H1 (cell line): ENCODE results near the gene NRN1L. TPM values are rescaled to one million over a fixed set of nuclear protein-coding genes. Genes with fewer than 3 reads are reported as not detected.

Source experiments
- CTCF ChIA-PET: fragments of 300-600 bp; sonication (Branson Sonifier 250); formaldehyde crosslinking; loops from one replicate; lab custom pipeline; 2021; ENCODE audit not compliant: partially characterized antibody; lab: Charles Lee
- POLR2A ChIA-PET: fragments of 300-600 bp; sonication (Branson Sonifier 250); formaldehyde crosslinking; loops from one replicate; lab custom pipeline; 2021; ENCODE audit warnings: inconsistent platforms; ENCODE audit not compliant: partially characterized antibody; lab: Charles Lee
- DNase-seq, 2 experiments: peaks; one replicate each; pipeline versions ENCODE4 v3.0.0 to v3.0.0-alpha.2; 2010 to 2022; ENCODE audit warnings: low spot score in 2 of 2, low read depth in 1 of 2, mixed read lengths in 1 of 2
- FAIRE-seq: peaks from 2 replicates; lab custom pipeline; 2011; peaks lifted over from hg19 to GRCh38; lab: Jason Lieb, UNC
- H2AFZ ChIP-seq: 2 replicates; pipeline ENCODE4 v1.8.1; 2012; ENCODE audit warnings: low read length, inconsistent platforms
- H2AK5ac ChIP-seq: 2 replicates; pipeline ENCODE4 v1.6.1; 2013; ENCODE audit warnings: low read depth, low read length
- H2BK120ac ChIP-seq: replicated peaks from 2 replicates; pipeline ENCODE3; 2013; ENCODE audit warnings: low read depth, low read length, inconsistent platforms
- H2BK12ac ChIP-seq: 2 replicates; pipeline ENCODE4 v1.6.1; 2013; ENCODE audit warnings: low read depth, low read length
- H2BK15ac ChIP-seq: 2 replicates; pipeline ENCODE4 v1.6.1; 2013; ENCODE audit warnings: low read length
- H2BK20ac ChIP-seq: 2 replicates; pipeline ENCODE4 v1.6.1; 2013; ENCODE audit warnings: low read length
- H2BK5ac ChIP-seq: 2 replicates; pipeline ENCODE4 v1.6.1; 2013; ENCODE audit warnings: low read depth, low read length
- H3K14ac ChIP-seq: 2 replicates; pipeline ENCODE4 v1.6.1; 2013; ENCODE audit warnings: inconsistent platforms; ENCODE audit not compliant: insufficient read length
- H3K18ac ChIP-seq: 2 replicates; pipeline ENCODE4 v1.6.1; 2013; ENCODE audit warnings: low read length; ENCODE audit errors: extremely low read depth
- H3K23ac ChIP-seq: 2 replicates; pipeline ENCODE4 v1.6.1; 2013; ENCODE audit warnings: inconsistent platforms; ENCODE audit not compliant: insufficient read length
- H3K23me2 ChIP-seq: 2 replicates; pipeline ENCODE4 v1.6.1; 2013; ENCODE audit warnings: low read depth, low read length
- H3K27ac ChIP-seq: 2 replicates; pipeline ENCODE4 v1.6.1; 2011; ENCODE audit warnings: low read depth, low read length, inconsistent platforms
- H3K27me3 ChIP-seq, 4 experiments: replicated peaks in 1 of 4; 1 replicate in 1 of 4; 2 replicates in 3 of 4; pipeline versions ENCODE4 v1.6.1 to v1.8.1; 2011 to 2013; ENCODE audit warnings: low read length in 3 of 4, mild to moderate bottlenecking in 3 of 4, inconsistent platforms in 2 of 4, mixed read lengths in 2 of 4, moderate library complexity in 1 of 4; ENCODE audit not compliant: control insufficient read depth in 3 of 4, insufficient read depth in 3 of 4; ENCODE audit errors: extremely low read depth in 1 of 4
- H3K36me3 ChIP-seq, 4 experiments: 2 replicates each; pipeline versions ENCODE4 v1.6.1 to v1.8.1; 2011 to 2013; ENCODE audit warnings: mild to moderate bottlenecking in 4 of 4, low read length in 3 of 4, moderate library complexity in 2 of 4, control low read depth in 1 of 4, inconsistent platforms in 1 of 4; ENCODE audit not compliant: insufficient read depth in 4 of 4, control insufficient read depth in 2 of 4
- H3K4ac ChIP-seq: replicated peaks from 2 replicates; pipeline ENCODE3; 2013; ENCODE audit warnings: low read length, low read depth, mixed read lengths, inconsistent platforms; ENCODE audit not compliant: insufficient read length
- H3K4me1 ChIP-seq, 4 experiments: replicated peaks in 1 of 4; 1 replicate in 1 of 4; 2 replicates in 3 of 4; pipeline versions ENCODE4 v1.6.1 to v1.8.1; 2011 to 2013; ENCODE audit warnings: low read length in 3 of 4, inconsistent platforms in 2 of 4, mixed read lengths in 1 of 4; ENCODE audit not compliant: insufficient read depth in 4 of 4, control insufficient read depth in 3 of 4
- H3K4me2 ChIP-seq, 2 experiments: 2 replicates each; pipeline versions ENCODE4 v1.6.1 to v1.8.1; 2011 to 2013; ENCODE audit warnings: low read depth in 2 of 2, low read length in 2 of 2, control low read depth in 1 of 2, inconsistent platforms in 1 of 2, mild to moderate bottlenecking in 1 of 2; ENCODE audit not compliant: insufficient read depth in 1 of 2
- H3K4me3 ChIP-seq, 4 experiments: fragments of 200-600, 300-600 bp in 1 of 4; sonication (generic), shearing (Covaris generic), sonication (Bioruptor Twin) in 1 of 4; 2 replicates each; pipeline versions ENCODE4 v1.5.1 to v1.8.1; 2011 to 2016; ENCODE audit warnings: low read length in 4 of 4, low read depth in 3 of 4, control low read depth in 2 of 4, inconsistent platforms in 2 of 4, mild to moderate bottlenecking in 2 of 4, mixed read lengths in 1 of 4, moderate library complexity in 1 of 4; ENCODE audit not compliant: insufficient read depth in 2 of 4; ENCODE audit errors: extremely low read depth in 1 of 4
- H3K56ac ChIP-seq: replicated peaks from 2 replicates; pipeline ENCODE3; 2013; ENCODE audit warnings: low read depth, mild to moderate bottlenecking, mixed read lengths, low read length, inconsistent platforms; ENCODE audit not compliant: insufficient read length
- H3K79me1 ChIP-seq: 2 replicates; pipeline ENCODE4 v1.6.1; 2013; ENCODE audit warnings: low read depth, low read length, control low read depth
- H3K79me2 ChIP-seq, 2 experiments: 2 replicates each; pipeline versions ENCODE4 v1.6.1 to v1.8.1; 2012 to 2013; ENCODE audit warnings: low read length in 2 of 2, mild to moderate bottlenecking in 2 of 2, inconsistent platforms in 1 of 2; ENCODE audit not compliant: insufficient read depth in 2 of 2, control insufficient read depth in 1 of 2
- H3K9ac ChIP-seq, 4 experiments: replicated peaks in 1 of 4; 1 replicate in 1 of 4; 2 replicates in 3 of 4; pipeline versions ENCODE4 v1.6.1 to v1.8.1; 2011 to 2013; ENCODE audit warnings: low read depth in 3 of 4, low read length in 3 of 4, control low read depth in 2 of 4, mild to moderate bottlenecking in 2 of 4, moderate library complexity in 2 of 4, inconsistent platforms in 1 of 4; ENCODE audit errors: extremely low read depth in 1 of 4
- H3K9me3 ChIP-seq, 2 experiments: 2 replicates each; pipeline versions ENCODE4 v1.6.1 to v1.8.1; 2012 to 2013; ENCODE audit warnings: mild to moderate bottlenecking in 2 of 2, moderate library complexity in 2 of 2, control low read depth in 1 of 2, inconsistent platforms in 1 of 2, low read depth in 1 of 2, low read length in 1 of 2, mixed read lengths in 1 of 2; ENCODE audit not compliant: insufficient read depth in 2 of 2
- H4K20me1 ChIP-seq, 2 experiments: replicated peaks in 1 of 2; 2 replicates each; pipeline versions ENCODE3 to v1.8.1; 2011 to 2013; ENCODE audit warnings: inconsistent platforms in 2 of 2, low read length in 2 of 2, mild to moderate bottlenecking in 1 of 2; ENCODE audit not compliant: insufficient read depth in 2 of 2, control insufficient read depth in 1 of 2
- H4K5ac ChIP-seq: 2 replicates; pipeline ENCODE4 v1.6.1; 2013; ENCODE audit warnings: low read length, low read depth, mixed read lengths, inconsistent platforms; ENCODE audit not compliant: insufficient read length
- H4K8ac ChIP-seq: 2 replicates; pipeline ENCODE4 v1.8.0; 2013; ENCODE audit warnings: mild to moderate bottlenecking, moderate library complexity, low read length, inconsistent platforms; ENCODE audit not compliant: insufficient read depth; ENCODE audit errors: extremely low read depth
- H4K91ac ChIP-seq: replicated peaks from 2 replicates; pipeline ENCODE3; 2013; ENCODE audit warnings: low read length, mixed read lengths, inconsistent platforms; ENCODE audit not compliant: insufficient read length
- EZH2 ChIP-seq: fragments of 200-600 bp; sonication (generic); IDR thresholded peaks from 2 replicates; pipeline ENCODE4 v1.7.1; 2012; ENCODE audit warnings: low read depth, mild to moderate bottlenecking, moderate library complexity, low read length, inconsistent platforms; ENCODE audit not compliant: severe bottlenecking
- POLR2AphosphoS5 ChIP-seq: IDR thresholded peaks from 2 replicates; pipeline ENCODE4 v1.6.1; 2011; ENCODE audit warnings: low read depth, low read length
- POU5F1 ChIP-seq: IDR thresholded peaks from 2 replicates; pipeline ENCODE4 v1.6.1; 2011; ENCODE audit warnings: low read depth, mild to moderate bottlenecking, low read length, moderate library complexity
- WGBS, 2 experiments: shearing (Covaris generic) in 1 of 2; methylation state at CpG; one replicate each; pipeline versions ENCODE4 v1.1.6 to v1.1.7; 2013 to 2015; ENCODE audit warnings: low lambda C conversion rate in 2 of 2, mixed read lengths in 2 of 2, inconsistent platforms in 1 of 2, low coverage in 1 of 2, missing lambda C conversion rate in 1 of 2; ENCODE audit not compliant: insufficient replicate concordance in 2 of 2, insufficient coverage in 1 of 2, insufficient read length in 1 of 2; ENCODE audit errors: extremely low coverage in 1 of 2, missing lambda C conversion rate in 1 of 2; 5-methylcytosine and 5-hydroxymethylcytosine counted together
- polyA plus RNA-seq, 7 experiments: library from polyadenylated mRNA; depleted of rRNA in 3 of 7; stranded (reverse) in 5 of 7; unstranded in 2 of 7; fragments of >200 nt in 5 of 7; fragments of 200-250 nt in 2 of 7; gene quantifications; 1 replicate in 5 of 7; 2 replicates in 1 of 7; 4 replicates in 1 of 7; pipeline versions ENCODE4 v1.2.1 to v1.2.3, GENCODE V29; 2011 to 2013; ENCODE audit warnings: missing spikeins in 2 of 7, mixed read lengths in 2 of 7
- total RNA-seq: library from RNA; stranded (reverse); fragmentation: NEBNext Ultra II Directional; extraction: Animal tissue kit (Norgen Biotek cat#: 25700); gene quantifications from 2 replicates; pipeline ENCODE4 v1.2.1, GENCODE V29; 2021

NRN1L gene
- total and polyA plus RNA-seq, 2 of the 8 experiments (the other 6 are each of a cell fraction or from before 2014, with no cell fraction given): 4.1 to 35.2 TPM

GRCh38 chr16:67902831-67903230 lies 18.1 kb downstream of the NRN1L start:
- Histone ChIP-seq H2BK5ac (no peak overlapping the region), H3K27ac (no peak overlapping the region), H3K9me3 (no peaks in the 10 kb centered on the region)
- DNase-seq: no peak
- TF ChIP-seq POU5F1 (no peak), EZH2 (no peak), POLR2AphosphoS5 (no peak)
- TF ChIP-seq, all 59 proteins: peak for 0
- Histone ChIP-seq H4K20me1 (peaks cover 5% of the 10 kb centered on the region in 2 experiments), H4K8ac (no peak overlapping the region), H3K4ac (no peak overlapping the region), H3K4me1 (no peaks in the 10 kb centered on the region), H2AFZ (no peak overlapping the region), H3K36me3 (no peaks in the 10 kb centered on the region; a peak in 1 of 8 replicates), H2BK20ac (no peak overlapping the region), H4K5ac (no peak overlapping the region), H2AK5ac (no peak overlapping the region), H2BK12ac (no peak overlapping the region), H2BK120ac (no peak overlapping the region), H3K79me1 (peaks cover 7% of the 10 kb centered on the region; the same call in 1 of the 2 replicates), H3K27me3 (no peaks in the 10 kb centered on the region), H3K23ac (no peak overlapping the region), H3K23me2 (no peaks in the 10 kb centered on the region), H3K9ac (no peak overlapping the region), H3K4me3 (no peak overlapping the region), H4K91ac (no peak overlapping the region), H3K18ac (no peak overlapping the region), H3K56ac (no peak overlapping the region), H3K4me2 (no peak overlapping the region), H3K79me2 (peaks cover 0 to 11% of the 10 kb centered on the region in 2 experiments; a peak in 2 of 4 replicates), H2BK15ac (no peak overlapping the region), H3K14ac (no peak overlapping the region)
- ChIA-PET CTCF (interaction anchor here (1.2 to 1.5 kb wide), 2 partner anchors 20 to 23 kb away, joined by 3 to 4 read pairs; no protein-coding TSS in a partner anchor), POLR2A (interaction anchor here (1.1 to 1.3 kb wide), 3 partner anchors 10 to 18 kb away, joined by 3 to 4 read pairs (median 4); partner anchors contain the start of genes NRN1L and PSKH1)
- FAIRE-seq: no peak
- WGBS, 2 experiments: 83% methylated on average over 4 of the region's 4 CpGs; no CpG with 5 or more reads in 1 of the 2 experiments
